ENCODE results near the gene FGFRL1.

Gene FGFRL1

GRCh38 chr4:1075809-1076699 is 64.6 kb downstream of the FGFRL1 start:
- no peak for DNase-seq (ENCODE audit: low read depth)
